Suprapubic skin (tissue), 4 donors: ENCODE data around the gene SYT15. TPM values are rescaled to one million over a fixed set of nuclear protein-coding genes. Genes with fewer than 3 reads are reported as not detected.
"Not testable (repeated sequence)": the region's sequence is repeated elsewhere in the genome, so short reads cannot be mapped to it uniquely, and the experiment has no call there.

Source experiments
- DNase-seq, 2 donors: peaks; one replicate each; pipeline ENCODE4 v3.0.0-alpha.2; 2019; ENCODE audit warnings: low spot score in 2 of 2
- H3K27ac ChIP-seq: fragments of 200-600 bp; sonication (generic); one replicate; pipeline ENCODE4 v1.5.1; 2019
- H3K27me3 ChIP-seq: fragments of 200-600 bp; sonication (generic); one replicate; pipeline ENCODE4 v1.5.1; 2019
- H3K36me3 ChIP-seq: fragments of 200-600 bp; sonication (generic); one replicate; pipeline ENCODE4 v1.5.1; 2019
- H3K4me1 ChIP-seq: fragments of 200-600 bp; sonication (generic); one replicate; pipeline ENCODE4 v1.5.1; 2019
- H3K4me3 ChIP-seq: fragments of 200-600 bp; sonication (generic); one replicate; pipeline ENCODE4 v1.5.1; 2019; ENCODE audit warnings: mild to moderate bottlenecking
- H3K9me3 ChIP-seq: fragments of 200-600 bp; sonication (generic); one replicate; pipeline ENCODE4 v1.5.1; 2019
- WGBS: methylation state at CpG from one replicate; pipeline ENCODE4 v1.1.5; 2018; 5-methylcytosine and 5-hydroxymethylcytosine counted together
- total RNA-seq, 4 donors: library from RNA; depleted of rRNA; stranded (reverse); fragments of >200 nt; gene quantifications; one replicate each; pipeline ENCODE4 v1.1.0, GENCODE V29; 2016
- TF ChIP-seq, protein P1 (sequence below), 2 donors: fragments of 200-600 bp in 1 of 2; fragments of 450-650 bp in 1 of 2; sonication (generic) in 1 of 2; IDR thresholded peaks; one replicate each; pipeline ENCODE4 v1.5.1; 2016 to 2019; ENCODE audit warnings: antibody characterized with exemption in 2 of 2, mild to moderate bottlenecking in 1 of 2, moderate library complexity in 1 of 2

The SYT15 gene
- total RNA-seq, 4 donors from 2014 or later = 0.26 to 4.0 (median 2.6) TPM

GRCh38 chr10:46597616-46598246 lies 18.8 kb downstream of the SYT15 start:
- not testable (repeated sequence) for H3K36me3 ChIP-seq, DNase-seq
- 2% methylated on average over 14 of the region's 44 CpGs for WGBS

GRCh38 chr10:46600516-46600915 lies 21.6 kb downstream of the SYT15 start:
- DNase-seq, H3K4me3 ChIP-seq, H3K27ac ChIP-seq, H3K36me3 ChIP-seq, H3K4me1 ChIP-seq, H3K27me3 ChIP-seq, H3K9me3 ChIP-seq: not testable (repeated sequence)
- WGBS = 0% methylated on average over 1 of the region's 1 CpG

More at GRCh38 chr10:46597616-46598246, 18.8 kb downstream of the SYT15 start:
- not testable (repeated sequence) for H3K9me3 ChIP-seq, H3K27me3 ChIP-seq, H3K4me1 ChIP-seq, H3K27ac ChIP-seq
- H3K4me3 ChIP-seq = peak overlapping the region; percentile 51
- TF ChIP-seq, protein P1, sequence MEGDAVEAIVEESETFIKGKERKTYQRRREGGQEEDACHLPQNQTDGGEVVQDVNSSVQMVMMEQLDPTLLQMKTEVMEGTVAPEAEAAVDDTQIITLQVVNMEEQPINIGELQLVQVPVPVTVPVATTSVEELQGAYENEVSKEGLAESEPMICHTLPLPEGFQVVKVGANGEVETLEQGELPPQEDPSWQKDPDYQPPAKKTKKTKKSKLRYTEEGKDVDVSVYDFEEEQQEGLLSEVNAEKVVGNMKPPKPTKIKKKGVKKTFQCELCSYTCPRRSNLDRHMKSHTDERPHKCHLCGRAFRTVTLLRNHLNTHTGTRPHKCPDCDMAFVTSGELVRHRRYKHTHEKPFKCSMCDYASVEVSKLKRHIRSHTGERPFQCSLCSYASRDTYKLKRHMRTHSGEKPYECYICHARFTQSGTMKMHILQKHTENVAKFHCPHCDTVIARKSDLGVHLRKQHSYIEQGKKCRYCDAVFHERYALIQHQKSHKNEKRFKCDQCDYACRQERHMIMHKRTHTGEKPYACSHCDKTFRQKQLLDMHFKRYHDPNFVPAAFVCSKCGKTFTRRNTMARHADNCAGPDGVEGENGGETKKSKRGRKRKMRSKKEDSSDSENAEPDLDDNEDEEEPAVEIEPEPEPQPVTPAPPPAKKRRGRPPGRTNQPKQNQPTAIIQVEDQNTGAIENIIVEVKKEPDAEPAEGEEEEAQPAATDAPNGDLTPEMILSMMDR (IDR thresholded peaks at IDR 0.05) = peak in 1 of 2 donors; percentile 28

GRCh38 chr10:46615540-46615939 lies 36.6 kb downstream of the SYT15 start:
- H3K27me3 ChIP-seq, H3K9me3 ChIP-seq, H3K27ac ChIP-seq, H3K4me3 ChIP-seq, DNase-seq, H3K4me1 ChIP-seq, H3K36me3 ChIP-seq: not testable (repeated sequence)
- WGBS = no CpG with 5 or more reads among the region's 6 CpGs

DNA sequence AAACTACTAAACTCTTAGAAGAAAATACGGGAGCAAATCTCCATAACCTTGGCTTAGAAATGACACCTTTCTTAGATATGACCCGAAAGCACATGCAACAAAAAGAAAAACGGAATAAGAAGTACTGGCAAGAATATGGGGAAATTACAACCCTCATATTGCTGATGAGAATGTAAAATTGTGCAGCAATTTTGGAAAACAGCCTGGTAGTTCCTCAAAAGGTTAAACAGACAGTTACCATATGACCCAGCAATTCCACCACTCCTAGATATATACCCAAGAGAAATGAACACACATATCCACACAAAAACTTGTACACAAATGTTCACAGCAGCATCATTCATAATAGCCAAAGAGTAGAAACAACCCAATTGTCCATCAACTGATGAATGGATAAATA lies 37.3 kb downstream of the SYT15 start:
- H3K4me1 ChIP-seq = not testable (repeated sequence)
- no CpG with 5 or more reads among the region's 3 CpGs for WGBS

GRCh38 chr10:46617134-46617533 lies 38.2 kb downstream of the SYT15 start:
- not testable (repeated sequence) for H3K4me1 ChIP-seq, H3K27me3 ChIP-seq, H3K36me3 ChIP-seq, DNase-seq, H3K9me3 ChIP-seq, H3K4me3 ChIP-seq, H3K27ac ChIP-seq
- WGBS = 74% methylated on average over 4 of the region's 4 CpGs

More for the DNA sequence above, 37.3 kb downstream of the SYT15 start:
- H3K9me3 ChIP-seq, DNase-seq, H3K36me3 ChIP-seq, H3K27ac ChIP-seq, H3K27me3 ChIP-seq, H3K4me3 ChIP-seq: not testable (repeated sequence)

- not testable (repeated sequence) for H3K27me3 ChIP-seq, H3K4me1 ChIP-seq, H3K9me3 ChIP-seq, H3K36me3 ChIP-seq, H3K27ac ChIP-seq, DNase-seq, H3K4me3 ChIP-seq
- WGBS = 85% methylated on average over 3 of the region's 3 CpGs
Observed at GRCh38 chr10:46617913-46618312, 39.0 kb downstream of the SYT15 start.

GRCh38 chr10:46623899-46624654 lies 45.1 kb downstream of the SYT15 start:
- not testable (repeated sequence) for H3K36me3 ChIP-seq, H3K27me3 ChIP-seq, DNase-seq, H3K4me1 ChIP-seq, H3K27ac ChIP-seq, H3K9me3 ChIP-seq, H3K4me3 ChIP-seq
- 100% methylated on average over 3 of the region's 8 CpGs for WGBS

DNA sequence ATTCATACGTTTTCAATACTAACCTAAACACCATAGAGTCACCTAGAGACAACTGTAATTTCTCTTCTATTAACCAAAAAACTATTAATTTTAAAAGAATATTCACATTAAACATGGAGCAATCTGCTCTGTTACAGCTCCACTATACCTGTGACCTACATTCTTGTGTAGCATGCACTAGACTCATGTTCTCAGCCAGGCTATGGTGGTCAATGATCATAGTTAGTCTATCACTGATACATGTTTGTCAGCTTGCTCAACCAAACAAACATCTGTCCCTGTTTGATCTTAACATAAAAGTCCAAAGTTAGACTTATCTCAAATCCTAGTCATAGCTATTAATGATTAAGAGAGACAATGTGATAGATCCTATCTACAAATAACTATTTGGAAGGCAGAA lies 50.9 kb downstream of the SYT15 start:
- DNase-seq, H3K4me1 ChIP-seq, H3K36me3 ChIP-seq, H3K9me3 ChIP-seq, H3K27ac ChIP-seq, H3K4me3 ChIP-seq, H3K27me3 ChIP-seq: not testable (repeated sequence)
- WGBS = no CpG with 5 or more reads among the region's 1 CpG

DNA sequence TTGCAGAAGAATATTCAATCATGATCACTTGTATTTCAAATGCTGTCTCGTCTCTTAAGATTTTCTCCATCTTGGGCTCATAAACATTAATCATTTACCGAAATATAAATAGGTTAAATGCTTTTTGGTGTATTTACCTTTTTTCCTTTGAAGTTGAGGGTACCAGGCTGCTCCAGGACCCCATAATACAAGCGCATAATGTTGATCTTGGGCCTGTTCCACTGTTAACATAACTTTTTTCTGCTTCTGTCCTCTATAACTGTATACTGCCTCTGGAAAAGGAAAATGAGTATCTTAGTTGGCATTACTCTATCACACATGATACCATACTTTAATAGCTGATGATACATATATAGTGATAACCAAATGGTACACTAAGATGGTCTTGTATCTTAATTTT lies 51.9 kb downstream of the SYT15 start:
- H3K4me1 ChIP-seq, H3K4me3 ChIP-seq, H3K9me3 ChIP-seq, H3K27ac ChIP-seq, H3K27me3 ChIP-seq, H3K36me3 ChIP-seq, DNase-seq: not testable (repeated sequence)
- no CpG with 5 or more reads among the region's 3 CpGs for WGBS

- not testable (repeated sequence) for H3K36me3 ChIP-seq, H3K4me3 ChIP-seq, H3K27me3 ChIP-seq, H3K9me3 ChIP-seq, H3K27ac ChIP-seq, H3K4me1 ChIP-seq, DNase-seq
- no CpG with 5 or more reads among the region's 3 CpGs for WGBS
Observed at GRCh38 chr10:46631683-46632082, 52.8 kb downstream of the SYT15 start.

- H3K27ac ChIP-seq, H3K4me1 ChIP-seq, H3K36me3 ChIP-seq, H3K27me3 ChIP-seq, DNase-seq, H3K9me3 ChIP-seq: not testable (repeated sequence)
- H3K4me3 ChIP-seq = peak overlapping the region; percentile 33
- WGBS = 25% methylated on average over 4 of the region's 5 CpGs
Observed at GRCh38 chr10:46634698-46635097, 55.8 kb downstream of the SYT15 start.

- H3K36me3 ChIP-seq, H3K27me3 ChIP-seq, DNase-seq, H3K4me1 ChIP-seq, H3K9me3 ChIP-seq: not testable (repeated sequence)
- peak overlapping the region; percentile 40 for H3K4me3 ChIP-seq
- 0% methylated on average over 6 of the region's 63 CpGs for WGBS
- peak overlapping the region; percentile 60 for H3K27ac ChIP-seq
Observed at GRCh38 chr10:46635364-46635959, 56.5 kb downstream of the SYT15 start.

DNA sequence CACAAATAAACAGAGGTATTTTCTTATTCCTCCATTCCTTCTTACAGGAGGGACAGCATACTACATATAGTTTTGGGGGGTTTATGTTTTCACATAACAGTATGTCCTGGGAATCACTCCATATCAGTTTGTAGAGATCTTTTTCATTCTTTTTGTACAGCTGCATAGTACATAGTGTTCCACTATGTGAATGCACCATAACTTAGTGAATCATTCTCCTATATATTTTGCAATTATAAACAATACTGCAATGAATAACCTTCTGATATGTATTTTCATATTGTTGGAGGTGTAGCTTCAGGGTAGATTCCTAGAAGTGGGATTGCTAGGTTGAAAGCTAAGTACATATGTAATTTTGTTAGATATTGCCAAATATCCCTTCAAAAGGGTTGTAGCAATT lies 61.1 kb downstream of the SYT15 start:
- not testable (repeated sequence) for H3K27ac ChIP-seq, DNase-seq, H3K4me3 ChIP-seq, H3K27me3 ChIP-seq, H3K4me1 ChIP-seq, H3K9me3 ChIP-seq, H3K36me3 ChIP-seq
